ENCODE results near the gene GRIFIN.

Gene GRIFIN

GRCh38 chr7:2510130-2510776 lies 34.1 kb upstream of the GRIFIN start:
- peaks cover 8% of the 10 kb centered on the region for H3F3A ChIP-seq (ENCODE audit: control insufficient read depth, insufficient read depth)
- H3K4me2 ChIP-seq (ENCODE audit: low read length) = peak overlapping the region; percentile 93
- no peaks in the 10 kb centered on the region for H4K20me1 ChIP-seq (ENCODE audit: control insufficient read depth, insufficient read depth, low read depth, low read length)
- no peaks in the 10 kb centered on the region for H3K79me2 ChIP-seq (ENCODE audit: control insufficient read depth, low read length)
- H3K9me2 ChIP-seq (replicated peaks; ENCODE audit: control insufficient read depth, low read length) = no peaks in the 10 kb centered on the region
- no peak overlapping the region for H3K4me3 ChIP-seq (ENCODE audit: low read length)
- no peak overlapping the region for H3K27ac ChIP-seq (ENCODE audit: low read depth, low read length)
- H3K9me3 ChIP-seq (ENCODE audit: control insufficient read depth, insufficient read depth, low read length) = no peaks in the 10 kb centered on the region
- H3K27me3 ChIP-seq (ENCODE audit: control insufficient read depth, low read length) = peaks cover 10% of the 10 kb centered on the region
- TF ChIP-seq EZH2phosphoT487 (IDR thresholded peaks at IDR 0.05; ENCODE audit: borderline replicate concordance, low read length) (no peak), CTCF (IDR thresholded peaks at IDR 0.05; ENCODE audit: low read depth, low read length, poor library complexity, severe bottlenecking) (no peak)
- no peaks in the 10 kb centered on the region for H3K36me3 ChIP-seq (ENCODE audit: control insufficient read depth, low read length)
- peaks cover 58% of the 10 kb centered on the region for H3K4me1 ChIP-seq (ENCODE audit: control insufficient read depth, low read length)

GRCh38 chr7:2509298-2509906 lies 33.2 kb upstream of the GRIFIN start:
- Histone ChIP-seq H3K36me3 (ENCODE audit: control insufficient read depth, low read length) (no peaks in the 10 kb centered on the region), H3K27ac (ENCODE audit: low read depth, low read length) (0 out of 2 replicates have a peak overlapping the region, but pooled peaks have one; percentile 5), H3F3A (ENCODE audit: control insufficient read depth, insufficient read depth) (peaks cover 8% of the 10 kb centered on the region), H4K20me1 (ENCODE audit: control insufficient read depth, insufficient read depth, low read depth, low read length) (no peaks in the 10 kb centered on the region), H3K79me2 (ENCODE audit: control insufficient read depth, low read length) (no peaks in the 10 kb centered on the region), H3K27me3 (ENCODE audit: control insufficient read depth, low read length) (peaks cover 10% of the 10 kb centered on the region), H3K9me2 (replicated peaks; ENCODE audit: control insufficient read depth, low read length) (no peaks in the 10 kb centered on the region), H3K4me3 (ENCODE audit: low read length) (peak overlapping the region; percentile 31), H3K9me3 (ENCODE audit: control insufficient read depth, insufficient read depth, low read length) (no peaks in the 10 kb centered on the region), H3K4me1 (ENCODE audit: control insufficient read depth, low read length) (peaks cover 58% of the 10 kb centered on the region), H3K4me2 (ENCODE audit: low read length) (peak overlapping the region; percentile 51)
- TF ChIP-seq EZH2phosphoT487 (IDR thresholded peaks at IDR 0.05; ENCODE audit: borderline replicate concordance, low read length) (no peak), CTCF (IDR thresholded peaks at IDR 0.05; ENCODE audit: low read depth, low read length, poor library complexity, severe bottlenecking) (no peak)

GRCh38 chr7:2508327-2509215 lies 32.4 kb upstream of the GRIFIN start:
- Histone ChIP-seq H3K79me2 (ENCODE audit: control insufficient read depth, low read length) (no peaks in the 10 kb centered on the region), H3K36me3 (ENCODE audit: control insufficient read depth, low read length) (no peaks in the 10 kb centered on the region), H3F3A (ENCODE audit: control insufficient read depth, insufficient read depth) (peaks cover 8% of the 10 kb centered on the region), H3K4me1 (ENCODE audit: control insufficient read depth, low read length) (peaks cover 58% of the 10 kb centered on the region), H3K4me3 (ENCODE audit: low read length) (peak overlapping the region; percentile 37), H3K27me3 (ENCODE audit: control insufficient read depth, low read length) (peaks cover 10% of the 10 kb centered on the region), H4K20me1 (ENCODE audit: control insufficient read depth, insufficient read depth, low read depth, low read length) (no peaks in the 10 kb centered on the region), H3K27ac (ENCODE audit: low read depth, low read length) (peak overlapping the region; percentile 15; the same call in 1 of the 2 replicates), H3K4me2 (ENCODE audit: low read length) (peak overlapping the region; percentile 51), H3K9me2 (replicated peaks; ENCODE audit: control insufficient read depth, low read length) (no peaks in the 10 kb centered on the region), H3K9me3 (ENCODE audit: control insufficient read depth, insufficient read depth, low read length) (no peaks in the 10 kb centered on the region)
- TF ChIP-seq EZH2phosphoT487 (IDR thresholded peaks at IDR 0.05; ENCODE audit: borderline replicate concordance, low read length) (0 out of 2 replicates have a peak, but pooled peaks have one; percentile 28), CTCF (IDR thresholded peaks at IDR 0.05; ENCODE audit: low read depth, low read length, poor library complexity, severe bottlenecking) (no peak)
